Measurements from ENCODE around the gene GNAQ. TPM values are rescaled to one million over a fixed set of nuclear protein-coding genes. Genes with fewer than 3 reads are reported as not detected.

The GNAQ gene
- polyA plus RNA-seq, 2 of the 4 experiments (the other 2 are of a cell fraction): 17.9 to 60.0 TPM

GRCh38 chr9:77800924-77801551, 230.6 kb downstream of the GNAQ start:
- DNase-seq (ENCODE audit: low read depth in 1 of 2, low spot score in 1 of 2) (no peak), ATAC-seq (no peak), FAIRE-seq (no peak)
- TF ChIP-seq FOXS1 (CRISPR knock-in tag; IDR thresholded peaks at IDR 0.05) (no peak), POLR2AphosphoS2 (conservative IDR thresholded peaks at IDR 0.05; ENCODE audit: low read length) (no peak), REST (IDR thresholded peaks at IDR 0.05) (no peak), EP300 (IDR thresholded peaks at IDR 0.05) (no peak), FOSL2 (IDR thresholded peaks at IDR 0.05) (no peak), FOSL2 (CRISPR knock-in tag; IDR thresholded peaks at IDR 0.05) (no peak), GATA3 (IDR thresholded peaks at IDR 0.05; ENCODE audit: borderline replicate concordance) (no peak), POLR2A (IDR thresholded peaks at IDR 0.05; ENCODE audit: low read length) (no peak), CEBPB (IDR thresholded peaks at IDR 0.05) (no peak), CBX8 (IDR thresholded peaks at IDR 0.05) (no peak), HOXA7 (CRISPR knock-in tag; IDR thresholded peaks at IDR 0.05) (no peak), PHF8 (IDR thresholded peaks at IDR 0.05; ENCODE audit: borderline replicate concordance, low read depth) (no peak), PBX3 (IDR thresholded peaks at IDR 0.05) (no peak), RAD21 (conservative IDR thresholded peaks at IDR 0.05 in 1 of 2, IDR thresholded peaks at IDR 0.05 in 1 of 2) (no peak), MAFK (IDR thresholded peaks at IDR 0.05; ENCODE audit: partially characterized antibody) (no peak), HMGXB4 (CRISPR knock-in tag; IDR thresholded peaks at IDR 0.05; ENCODE audit: borderline replicate concordance) (no peak)
- CTCF ChIA-PET: interaction anchor here (0.7 to 2.0 kb wide), 4 partner anchors 41 to 234 kb away, joined by 3 to 4 read pairs (median 3); no protein-coding TSS in a partner anchor
- Histone ChIP-seq H3K27ac (no peak overlapping the region), H3K4me3 (no peak overlapping the region), H3K4me1 (peaks cover 20% of the 10 kb centered on the region; the same call in 2 of the 3 replicates), H3K9me3 (no peaks in the 10 kb centered on the region), H3K4me2 (no peak overlapping the region)
- WGBS (ENCODE audit: missing lambda C conversion rate): 92% methylated on average over 3 of the region's 3 CpGs
- POLR2A ChIA-PET: no interaction called here

- no peak for ATAC-seq
- Histone ChIP-seq H3K4me2 (peak overlapping the region; percentile 18; the same call in 1 of the 3 replicates), H3K9me3 (no peaks in the 10 kb centered on the region), H3K4me1 (peaks cover 26% of the 10 kb centered on the region), H3K27ac (no peak overlapping the region), H3K4me3 (no peak overlapping the region)
- DNase-seq (ENCODE audit: low read depth in 1 of 2, low spot score in 1 of 2): no peak
- no peak for TF ChIP-seq CBX2 (IDR thresholded peaks at IDR 0.05; ENCODE audit: borderline replicate concordance, low read depth)
- no peak for TF ChIP-seq BCL3 (IDR thresholded peaks at IDR 0.05)
- no peak for TF ChIP-seq PHF8 (IDR thresholded peaks at IDR 0.05; ENCODE audit: borderline replicate concordance, low read depth)
- POLR2A ChIA-PET: no interaction called here
- no peak for FAIRE-seq
- CTCF ChIA-PET: no interaction called here
- 47% methylated on average over 1 of the region's 1 CpG for WGBS (ENCODE audit: missing lambda C conversion rate)
Measured at GRCh38 chr9:77798140-77798539, 233.5 kb downstream of the GNAQ start.
